ENCODE measurements around the gene CCDC191. TPM values are rescaled to one million over a fixed set of nuclear protein-coding genes. Genes with fewer than 3 reads are reported as not detected.
A peak's percentile ranks its signal among the peaks of the same experiment; 100 is the strongest.

Gene CCDC191
- total RNA-seq, 4 donors from 2014 or later: 3.3 to 25.6 (median 7.4) TPM

- TF ChIP-seq CTCF (IDR thresholded peaks at IDR 0.05) (no peak), POLR2A (IDR thresholded peaks at IDR 0.05) (no peak)
- no peaks in the 10 kb centered on the region for H3K4me1 ChIP-seq
- no peaks in the 10 kb centered on the region for H3K27me3 ChIP-seq
- H3K36me3 ChIP-seq: no peaks in the 10 kb centered on the region
- no peaks in the 10 kb centered on the region for H3K9me3 ChIP-seq
- no peak for DNase-seq
- H3K4me3 ChIP-seq: no peak overlapping the region
- no peak overlapping the region for H3K27ac ChIP-seq
Measured at GRCh38 chr3:114019486-114019885, 36.8 kb downstream of the CCDC191 start.

GRCh38 chr3:114014211-114014610 lies 42.1 kb downstream of the CCDC191 start:
- no peak for DNase-seq
- H3K36me3 ChIP-seq: no peaks in the 10 kb centered on the region
- no peak overlapping the region for H3K27ac ChIP-seq
- H3K27me3 ChIP-seq: no peaks in the 10 kb centered on the region
- no peaks in the 10 kb centered on the region for H3K4me1 ChIP-seq
- H3K4me3 ChIP-seq: no peak overlapping the region
- no peaks in the 10 kb centered on the region for H3K9me3 ChIP-seq
- TF ChIP-seq CTCF (IDR thresholded peaks at IDR 0.05): no peak
- no peak for TF ChIP-seq POLR2A (IDR thresholded peaks at IDR 0.05)

- no peak for DNase-seq
- Histone ChIP-seq H3K27ac (peak overlapping the region in 1 of 4 donors; percentile 14), H3K4me3 (peak overlapping the region in 1 of 4 donors; percentile 12), H3K27me3 (no peaks in the 10 kb centered on the region), H3K36me3 (no peaks in the 10 kb centered on the region), H3K9me3 (no peaks in the 10 kb centered on the region), H3K4me1 (no peaks in the 10 kb centered on the region)
- TF ChIP-seq CTCF (IDR thresholded peaks at IDR 0.05) (no peak), POLR2A (IDR thresholded peaks at IDR 0.05) (no peak)
Measured at GRCh38 chr3:114011059-114011797, 45.1 kb downstream of the CCDC191 start.

- Histone ChIP-seq H3K27me3 (no peaks in the 10 kb centered on the region), H3K9me3 (no peaks in the 10 kb centered on the region), H3K4me3 (no peak overlapping the region), H3K36me3 (peaks cover 0 to 14% (median 0%) of the 10 kb centered on the region in 3 donors), H3K4me1 (no peaks in the 10 kb centered on the region), H3K27ac (peak overlapping the region in 2 of 4 donors; percentile 40 to 64)
- peak in 1 of 6 experiments; percentile 9 for TF ChIP-seq CTCF (IDR thresholded peaks at IDR 0.05)
- no peak for TF ChIP-seq POLR2A (IDR thresholded peaks at IDR 0.05)
- DNase-seq: peak in 2 of 3 donors; percentile 68 to 78
Measured at GRCh38 chr3:114005481-114005880, 50.8 kb downstream of the CCDC191 start.

- no peak for TF ChIP-seq CTCF (IDR thresholded peaks at IDR 0.05)
- TF ChIP-seq POLR2A (IDR thresholded peaks at IDR 0.05): no peak
- no peak overlapping the region for H3K4me3 ChIP-seq
- no peaks in the 10 kb centered on the region for H3K4me1 ChIP-seq
- H3K27ac ChIP-seq: peak overlapping the region in 1 of 4 donors; percentile 57
- DNase-seq: peak in 1 of 3 donors; percentile 27
- H3K9me3 ChIP-seq: no peaks in the 10 kb centered on the region
- H3K36me3 ChIP-seq: no peaks in the 10 kb centered on the region
- H3K27me3 ChIP-seq: no peaks in the 10 kb centered on the region
Measured at GRCh38 chr3:113985541-113985940, 70.8 kb downstream of the CCDC191 start.

Measured in Peyer's patch (tissue), 4 donors.